HG02970 (cell line): ENCODE data around the gene DHRS2.

Experiments
- ATAC-seq: cut with Tn5 transposase; IDR thresholded peaks from one replicate; pipeline ENCODE4 v1.9.1; 2021; ENCODE audit warnings: mild to moderate bottlenecking, moderate library complexity, moderate number of reproducible peaks; ENCODE audit not compliant: unreplicated experiment, low FRiP score

The DHRS2 gene

GRCh38 chr14:23645812-23646647 lies 9.9 kb downstream of the DHRS2 start:
- no peak for ATAC-seq

DNA sequence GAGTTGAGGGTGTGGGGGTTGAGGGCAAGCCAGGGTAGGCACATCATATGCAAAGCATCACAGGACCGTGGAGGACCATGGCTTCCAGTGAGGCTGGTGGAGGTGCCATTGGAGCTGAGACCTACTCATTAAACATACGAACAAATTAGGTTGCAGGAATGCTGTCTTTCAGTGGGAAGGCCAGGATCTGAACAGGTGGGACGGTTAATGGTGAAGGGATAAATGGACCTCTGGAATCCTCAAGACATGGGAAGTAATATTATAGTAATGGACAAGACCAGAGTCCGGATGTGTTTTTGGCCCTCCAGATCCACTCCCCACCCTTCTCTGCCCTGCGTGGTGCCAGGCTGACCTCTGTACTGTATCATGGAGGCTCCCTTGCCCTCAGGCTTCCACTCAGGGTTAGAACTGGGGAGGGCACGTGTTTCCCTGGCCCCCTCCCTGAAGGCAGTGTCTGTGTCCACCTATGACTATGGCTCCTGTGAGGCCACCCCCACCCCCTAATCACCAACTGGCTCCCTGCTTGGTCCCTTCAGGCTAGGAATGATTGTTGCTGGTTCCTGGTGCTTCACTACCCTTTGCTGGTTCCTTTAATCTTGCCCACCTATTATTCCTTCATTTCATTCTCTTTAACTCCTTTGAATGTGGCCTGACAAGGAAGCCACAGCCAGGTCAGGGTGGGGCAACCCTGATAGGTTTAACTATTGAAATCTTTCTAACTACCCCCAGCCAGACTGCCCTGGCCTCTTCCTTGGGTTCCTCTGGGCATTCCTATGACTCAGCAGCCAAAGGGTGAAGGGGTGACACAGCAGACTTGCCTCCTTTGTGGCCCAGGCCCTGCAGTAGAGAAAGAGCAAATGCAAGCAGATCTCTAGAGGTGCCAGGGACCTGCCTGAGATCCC lies 10.7 kb downstream of the DHRS2 start:
- no peak for ATAC-seq

DNA sequence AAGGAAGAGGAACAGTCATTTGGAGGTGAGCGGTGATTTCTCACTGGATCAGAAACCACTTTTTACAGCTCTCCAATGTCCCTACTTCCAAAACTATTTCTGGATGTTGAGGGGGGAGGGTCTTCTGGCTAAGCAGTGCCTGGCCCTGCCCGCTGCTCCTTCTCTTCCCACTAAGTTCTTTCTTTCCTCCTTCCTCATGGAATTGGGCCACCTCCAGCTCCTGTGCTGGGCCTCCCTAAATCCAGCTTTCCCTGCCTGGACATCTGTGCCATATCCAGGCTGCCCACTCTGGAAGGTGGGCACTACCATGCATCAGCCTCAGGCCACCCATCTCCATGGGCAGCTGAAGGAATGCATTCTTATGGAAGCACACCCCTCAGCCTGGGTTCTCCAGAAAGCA lies 11.5 kb downstream of the DHRS2 start:
- no peak for ATAC-seq

DNA sequence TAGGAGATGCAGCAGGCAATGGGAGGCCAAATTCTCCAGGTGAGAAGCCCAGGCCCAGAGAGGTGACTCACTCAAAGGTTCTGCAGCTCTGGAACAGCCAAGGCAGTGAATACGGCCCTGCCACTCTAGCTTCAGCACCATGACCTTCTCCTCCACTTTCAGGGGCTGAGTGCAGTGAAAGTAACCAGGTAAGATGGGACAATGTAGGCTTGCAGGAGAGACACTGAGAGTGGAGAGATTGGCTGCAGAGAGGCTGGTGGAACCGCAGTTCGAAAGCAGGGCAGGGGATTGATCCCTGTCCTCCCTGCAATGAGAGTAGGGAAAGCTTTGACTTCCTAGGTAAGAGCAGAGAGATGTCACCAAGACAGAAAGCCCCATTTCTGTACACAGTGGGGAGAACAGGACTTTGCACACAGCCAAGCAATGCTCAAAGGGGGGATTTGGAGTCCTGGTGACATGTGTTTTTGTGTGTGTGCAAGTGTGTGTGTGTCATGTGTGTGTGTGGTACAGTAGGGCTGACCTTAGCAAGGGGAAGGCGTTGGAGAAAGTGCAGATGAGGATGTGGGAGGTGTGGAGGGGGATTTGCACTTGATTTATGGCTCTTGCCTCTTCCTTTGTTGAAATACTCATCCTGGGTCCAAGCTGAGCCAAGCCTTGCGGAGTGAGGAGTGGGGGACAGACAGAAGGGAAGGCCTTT lies 12.7 kb downstream of the DHRS2 start:
- no peak for ATAC-seq

DNA sequence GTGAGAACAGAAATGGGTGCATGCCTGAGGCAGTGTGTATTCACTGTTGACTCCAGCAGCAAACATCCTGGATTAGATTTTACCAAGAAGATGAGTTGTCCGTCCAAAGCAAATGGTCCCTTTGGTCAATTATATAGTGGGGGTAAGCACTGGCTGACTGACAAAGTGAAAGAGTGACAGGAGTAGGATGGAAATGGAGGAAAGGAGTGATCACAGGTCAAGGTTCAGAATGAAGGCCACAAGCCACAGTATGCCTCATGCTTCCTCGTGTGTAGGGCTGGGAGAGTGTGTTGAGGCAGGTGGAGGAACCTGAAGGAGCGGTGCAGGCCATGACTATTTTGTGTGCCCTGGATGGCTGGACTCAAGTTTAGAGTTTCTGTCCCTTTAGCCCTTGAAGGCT lies 14.3 kb downstream of the DHRS2 start:
- ATAC-seq: no peak

- no peak for ATAC-seq
Measured at GRCh38 chr14:23653051-23653450, 16.9 kb downstream of the DHRS2 start.

DNA sequence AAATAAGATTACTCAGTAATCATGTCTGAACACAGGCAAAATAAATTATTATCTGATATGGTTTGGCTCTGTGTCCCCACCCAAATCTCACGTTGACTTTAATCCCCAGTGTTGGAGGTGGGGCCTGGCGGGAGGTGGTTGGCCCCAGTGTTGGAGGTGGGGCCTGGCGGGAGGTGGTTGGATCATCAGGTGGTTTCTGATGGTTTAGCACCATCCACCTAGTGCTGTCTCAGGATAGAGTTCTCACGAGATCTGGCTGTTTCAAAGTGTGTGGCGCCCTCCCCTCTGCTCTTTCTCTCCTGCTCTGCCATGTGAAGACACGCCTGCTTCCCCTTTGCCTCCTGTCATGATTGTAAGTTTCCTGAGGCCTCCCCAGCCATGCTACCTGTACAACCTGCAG lies 18.1 kb downstream of the DHRS2 start:
- no peak for ATAC-seq

- ATAC-seq: no peak
Measured at GRCh38 chr14:23657959-23658470, 21.9 kb downstream of the DHRS2 start.

- no peak for ATAC-seq
Measured at GRCh38 chr14:23660290-23661226, 24.4 kb downstream of the DHRS2 start.

- no peak for ATAC-seq
Measured at GRCh38 chr14:23661542-23661941, 25.4 kb downstream of the DHRS2 start.

DNA sequence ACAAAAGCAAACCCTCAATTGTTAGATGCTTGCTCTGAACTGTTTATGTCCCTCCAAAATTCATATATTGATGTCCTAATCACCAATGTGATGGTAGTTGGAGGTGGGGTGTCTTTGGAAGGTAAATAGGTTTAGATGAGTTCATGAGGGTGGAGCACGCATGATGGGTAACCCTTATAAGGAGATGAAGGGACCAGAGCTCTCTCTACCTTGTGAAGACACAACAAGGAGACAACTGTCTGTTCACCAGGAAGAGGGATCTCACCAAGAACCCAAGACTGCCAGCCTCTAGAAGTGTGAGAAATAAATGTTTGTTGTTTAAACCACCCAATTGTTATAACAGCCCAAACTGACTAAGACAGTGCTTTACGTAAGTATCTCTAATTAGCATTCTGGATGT lies 27.0 kb downstream of the DHRS2 start:
- ATAC-seq: no peak

DNA sequence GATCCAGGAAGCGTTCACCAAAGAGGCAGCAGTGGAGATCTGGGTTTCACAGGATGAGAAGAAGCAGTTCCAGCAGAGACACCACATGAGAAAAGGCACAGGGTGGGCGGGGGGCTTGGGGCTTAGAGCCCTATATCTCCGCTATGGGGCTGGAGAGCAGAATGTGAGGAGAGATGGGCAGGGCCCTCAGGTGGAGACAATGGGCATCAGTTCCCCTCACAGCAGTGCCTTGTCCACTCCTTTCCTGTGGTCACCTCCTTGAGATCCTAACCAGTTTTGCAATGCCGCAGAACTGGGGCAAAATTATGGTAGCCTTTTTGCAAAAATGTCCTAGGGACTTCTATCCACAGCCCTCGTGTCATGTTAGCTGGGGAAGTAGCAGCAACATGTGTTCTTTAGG lies 27.5 kb downstream of the DHRS2 start:
- ATAC-seq: no peak

GRCh38 chr14:23664207-23664885 lies 28.2 kb downstream of the DHRS2 start:
- no peak for ATAC-seq

GRCh38 chr14:23665302-23666016 lies 29.3 kb downstream of the DHRS2 start:
- no peak for ATAC-seq

DNA sequence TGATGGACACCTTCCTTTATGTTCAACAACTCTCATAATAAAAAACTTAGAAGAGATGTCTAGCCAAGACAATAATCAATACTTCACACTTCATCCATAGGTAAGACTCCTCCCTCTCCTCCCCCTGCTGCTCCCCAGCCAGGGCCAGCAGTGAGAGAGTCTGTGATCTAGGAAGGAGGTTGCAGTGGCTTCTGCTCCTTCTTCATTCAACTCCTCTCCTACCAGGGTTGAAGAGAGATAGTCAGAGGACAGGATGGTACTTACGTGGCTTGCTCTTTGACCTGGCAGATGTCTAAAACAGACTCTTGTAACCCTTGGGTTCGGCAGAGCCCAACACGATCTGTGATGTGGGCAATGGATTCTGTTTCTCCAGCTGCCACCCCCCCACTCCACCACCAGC lies 31.0 kb downstream of the DHRS2 start:
- no peak for ATAC-seq

GRCh38 chr14:23669441-23669840 lies 33.3 kb downstream of the DHRS2 start:
- ATAC-seq: no peak

DNA sequence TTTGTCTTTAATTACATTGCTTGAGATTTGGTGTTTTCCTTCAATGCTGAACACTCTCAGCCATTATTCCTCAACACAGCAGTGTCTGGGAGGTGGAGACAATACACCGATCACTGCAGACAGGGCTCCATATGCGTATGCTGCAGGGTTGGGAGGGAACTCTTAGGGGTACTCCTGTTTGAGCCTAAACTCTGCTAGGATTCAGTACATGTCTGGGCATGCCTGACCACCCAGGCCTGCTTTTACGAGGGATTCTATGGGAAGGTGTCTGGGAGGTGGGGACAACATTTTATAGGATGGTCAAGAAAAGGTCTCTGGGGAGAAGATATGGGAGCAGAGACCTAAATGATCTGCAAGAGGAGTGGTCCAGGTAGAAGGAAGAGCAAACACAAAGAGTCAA lies 34.3 kb downstream of the DHRS2 start:
- ATAC-seq: no peak

GRCh38 chr14:23672200-23672599 lies 36.0 kb downstream of the DHRS2 start:
- ATAC-seq: no peak

DNA sequence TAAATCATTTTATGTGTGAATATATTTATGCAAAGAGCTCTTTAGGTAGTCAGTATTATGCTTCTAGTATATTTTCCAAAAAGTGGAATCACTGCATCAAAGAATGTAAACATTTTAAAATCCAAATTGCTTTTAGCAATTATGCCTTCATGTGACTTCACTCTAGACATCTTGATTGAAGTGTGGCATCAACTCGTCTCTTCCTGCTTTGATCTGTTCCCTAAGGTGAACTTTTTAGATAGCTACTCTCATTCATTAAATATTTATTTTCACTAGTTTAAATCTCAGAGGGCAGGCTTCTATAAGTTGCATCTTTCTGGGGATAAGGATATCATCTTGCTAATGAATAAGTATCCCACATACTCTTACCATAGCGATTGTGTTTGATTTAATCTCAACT lies 39.2 kb downstream of the DHRS2 start:
- no peak for ATAC-seq
